ENCODE measurements around the gene ZFYVE21.

The ZFYVE21 gene

DNA sequence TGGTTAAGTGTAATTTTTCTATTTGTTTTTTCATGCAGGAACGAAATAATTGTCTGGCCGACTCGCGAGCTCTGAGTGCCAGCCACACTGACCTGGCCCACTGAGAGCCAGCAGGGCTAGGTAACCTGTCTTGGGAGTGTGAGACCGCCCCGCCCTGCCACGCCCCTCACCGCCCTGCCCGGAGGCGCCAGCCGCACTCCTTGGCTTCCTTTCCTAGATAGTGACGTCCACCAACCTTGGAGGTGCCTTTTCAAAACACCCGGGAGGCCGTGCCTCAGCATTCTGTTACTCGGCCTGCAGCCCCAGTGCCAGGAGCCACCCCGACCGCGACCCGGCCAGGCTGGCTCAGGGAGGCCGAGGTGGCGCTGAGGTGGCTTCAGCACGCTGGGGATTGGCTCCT is 22.1 kb upstream of the ZFYVE21 start:
- Histone ChIP-seq H3K4me1 (ENCODE audit: low read depth, poor library complexity, severe bottlenecking) (no peaks in the 10 kb centered on the region), H3K4me3 (IDR thresholded peaks at IDR 0.05; ENCODE audit: insufficient read depth, low read depth, low read length) (no peak overlapping the region), H3K79me2 (ENCODE audit: insufficient read depth, low read depth) (no peaks in the 10 kb centered on the region), H4K20me1 (ENCODE audit: insufficient read depth) (no peaks in the 10 kb centered on the region), H3K36me3 (ENCODE audit: insufficient read depth) (no peaks in the 10 kb centered on the region), H3K9ac (no peak overlapping the region), H3K27ac (no peak overlapping the region), H3K4me2 (no peak overlapping the region), H3K27me3 (ENCODE audit: insufficient read depth, low read depth) (no peaks in the 10 kb centered on the region), H2AFZ (ENCODE audit: low read depth) (no peak overlapping the region)
- no peak for TF ChIP-seq CTCF (conservative IDR thresholded peaks at IDR 0.05; ENCODE audit: low read depth, low read length)

DNA sequence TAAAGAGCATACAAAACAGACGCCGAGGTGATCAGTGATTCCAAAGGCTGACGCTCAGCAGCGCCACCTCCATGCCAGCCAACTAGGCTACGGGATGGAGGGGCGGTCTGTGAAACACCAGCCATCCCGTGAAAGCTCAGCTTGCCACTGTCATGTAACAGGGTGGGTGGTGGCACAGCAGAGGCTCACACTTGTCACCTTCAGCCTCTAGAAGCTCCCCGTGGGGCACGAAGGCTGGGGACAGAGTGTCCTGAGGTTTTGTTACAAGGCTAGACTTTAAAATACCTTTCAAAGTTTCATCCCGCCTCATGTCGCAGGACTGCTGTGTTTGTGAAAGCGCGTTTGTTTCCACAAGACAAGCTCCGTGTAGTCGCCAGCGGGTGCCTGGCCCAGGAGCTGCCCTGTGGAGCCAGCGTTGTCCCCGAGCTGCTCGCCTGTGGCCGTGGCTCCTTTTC is 21.0 kb upstream of the ZFYVE21 start:
- Histone ChIP-seq H4K20me1 (ENCODE audit: insufficient read depth) (no peaks in the 10 kb centered on the region), H3K36me3 (ENCODE audit: insufficient read depth) (no peaks in the 10 kb centered on the region), H3K27ac (no peak overlapping the region), H3K4me2 (no peak overlapping the region), H3K79me2 (ENCODE audit: insufficient read depth, low read depth) (no peaks in the 10 kb centered on the region), H2AFZ (ENCODE audit: low read depth) (no peak overlapping the region), H3K27me3 (ENCODE audit: insufficient read depth, low read depth) (no peaks in the 10 kb centered on the region), H3K4me3 (IDR thresholded peaks at IDR 0.05; ENCODE audit: insufficient read depth, low read depth, low read length) (no peak overlapping the region), H3K4me1 (ENCODE audit: low read depth, poor library complexity, severe bottlenecking) (no peaks in the 10 kb centered on the region), H3K9ac (no peak overlapping the region)
- TF ChIP-seq CTCF (conservative IDR thresholded peaks at IDR 0.05; ENCODE audit: low read depth, low read length), result no peak

- H3K27ac ChIP-seq, result no peak overlapping the region
- no peak overlapping the region for H3K9ac ChIP-seq
- H3K36me3 ChIP-seq (ENCODE audit: insufficient read depth), result no peaks in the 10 kb centered on the region
- H3K4me2 ChIP-seq, result no peak overlapping the region
- no peaks in the 10 kb centered on the region for H3K4me1 ChIP-seq (ENCODE audit: low read depth, poor library complexity, severe bottlenecking)
- no peaks in the 10 kb centered on the region for H3K27me3 ChIP-seq (ENCODE audit: insufficient read depth, low read depth)
- no peak overlapping the region for H2AFZ ChIP-seq (ENCODE audit: low read depth)
- H3K79me2 ChIP-seq (ENCODE audit: insufficient read depth, low read depth), result no peaks in the 10 kb centered on the region
- TF ChIP-seq CTCF (conservative IDR thresholded peaks at IDR 0.05; ENCODE audit: low read depth, low read length), result no peak
- no peak overlapping the region for H3K4me3 ChIP-seq (IDR thresholded peaks at IDR 0.05; ENCODE audit: insufficient read depth, low read depth, low read length)
- H4K20me1 ChIP-seq (ENCODE audit: insufficient read depth), result no peaks in the 10 kb centered on the region
Measured at GRCh38 chr14:103695296-103696069, 20.1 kb upstream of the ZFYVE21 start.

DNA sequence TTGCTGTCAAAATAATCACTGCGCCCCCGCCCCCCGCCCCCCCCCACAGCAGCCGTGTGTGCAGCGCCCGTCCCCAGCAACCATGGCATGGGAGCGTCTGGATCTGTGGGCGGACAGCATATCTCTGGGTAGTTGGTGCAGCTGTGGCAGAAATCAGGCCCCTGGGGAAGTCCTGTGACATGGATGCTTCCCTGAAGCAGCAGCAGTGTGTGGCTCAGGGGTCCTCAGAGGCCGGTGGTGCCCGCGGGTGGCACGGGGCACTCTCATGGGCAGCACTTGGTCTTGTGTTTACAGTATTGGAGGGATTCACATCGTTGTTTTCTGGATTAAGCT is 19.6 kb upstream of the ZFYVE21 start:
- no peak overlapping the region for H3K27ac ChIP-seq
- H3K9ac ChIP-seq, result no peak overlapping the region
- H3K4me2 ChIP-seq, result no peak overlapping the region
- H3K4me1 ChIP-seq (ENCODE audit: low read depth, poor library complexity, severe bottlenecking), result no peaks in the 10 kb centered on the region
- no peak overlapping the region for H3K4me3 ChIP-seq (IDR thresholded peaks at IDR 0.05; ENCODE audit: insufficient read depth, low read depth, low read length)
- no peak overlapping the region for H2AFZ ChIP-seq (ENCODE audit: low read depth)
- no peaks in the 10 kb centered on the region for H3K36me3 ChIP-seq (ENCODE audit: insufficient read depth)
- H3K27me3 ChIP-seq (ENCODE audit: insufficient read depth, low read depth), result no peaks in the 10 kb centered on the region
- no peaks in the 10 kb centered on the region for H4K20me1 ChIP-seq (ENCODE audit: insufficient read depth)
- H3K79me2 ChIP-seq (ENCODE audit: insufficient read depth, low read depth), result no peaks in the 10 kb centered on the region
- TF ChIP-seq CTCF (conservative IDR thresholded peaks at IDR 0.05; ENCODE audit: low read depth, low read length), result no peak

Data from KMS-11 (cell line).